ENCODE results near the gene C11orf91. TPM values are rescaled to one million over a fixed set of nuclear protein-coding genes. Genes with fewer than 3 reads are reported as not detected.

C11orf91 gene
- total and polyA plus RNA-seq, 4 donors, result not detected

DNA sequence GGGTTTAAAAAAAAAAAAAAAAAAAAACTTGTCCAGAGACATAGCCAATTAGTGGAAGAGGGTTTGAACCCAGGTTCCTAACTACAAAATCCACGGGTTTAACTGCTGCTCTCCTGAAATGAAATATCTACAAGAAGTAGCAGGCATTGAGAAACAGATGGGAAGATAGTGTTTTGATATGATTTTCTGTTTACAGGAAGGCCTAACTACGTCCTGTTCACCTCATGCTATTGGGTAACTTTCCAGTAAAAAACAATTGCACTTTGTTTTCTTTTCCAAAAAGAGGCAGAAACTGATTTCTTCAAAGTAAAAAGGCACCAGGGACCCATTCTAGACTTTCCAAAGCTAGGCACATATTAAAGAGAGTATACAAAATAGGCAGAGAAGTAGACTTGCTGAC, 5.9 kb upstream of the C11orf91 start:
- Histone ChIP-seq H3K27me3 (ENCODE audit: control insufficient read depth in 4 of 4, insufficient read depth in 4 of 4, low read length in 3 of 4) (no peaks in the 10 kb centered on the region), H3K9ac (ENCODE audit: low read depth in 1 of 2, low read length in 2 of 2) (no peak overlapping the region), H3K4me1 (ENCODE audit: control insufficient read depth in 4 of 4, insufficient read depth in 4 of 4, low read length in 3 of 4) (peaks cover 5 to 14% (median 10%) of the 10 kb centered on the region in 4 donors), H3K36me3 (ENCODE audit: control insufficient read depth in 4 of 4, insufficient read depth in 3 of 4, low read depth in 1 of 4, low read length in 3 of 4) (peaks cover 4 to 22% (median 16%) of the 10 kb centered on the region in 4 donors), H3K9me3 (ENCODE audit: control insufficient read depth in 4 of 4, low read length in 3 of 4) (no peaks in the 10 kb centered on the region), H3K27ac (ENCODE audit: low read depth in 1 of 2, low read length in 2 of 2) (peak overlapping the region; percentile 51 to 79), H3K4me3 (ENCODE audit: low read depth in 1 of 3, low read length in 3 of 3) (no peak overlapping the region)
- DNase-seq (ENCODE audit: low spot score), result no peak
- TF ChIP-seq HNF4A (conservative IDR thresholded peaks at IDR 0.05) (no peak), FOXA2 (IDR thresholded peaks at IDR 0.05) (peak; percentile 9), YY1 (IDR thresholded peaks at IDR 0.05) (peak; percentile 41), RXRA (IDR thresholded peaks at IDR 0.05) (peak in 1 of 2 donors; percentile 63), FOXA1 (IDR thresholded peaks at IDR 0.05) (no peak)
- TF ChIP-seq, protein P1, sequence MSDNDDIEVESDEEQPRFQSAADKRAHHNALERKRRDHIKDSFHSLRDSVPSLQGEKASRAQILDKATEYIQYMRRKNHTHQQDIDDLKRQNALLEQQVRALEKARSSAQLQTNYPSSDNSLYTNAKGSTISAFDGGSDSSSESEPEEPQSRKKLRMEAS (IDR thresholded peaks at IDR 0.05), result peak; percentile 39
- 9% methylated on average over 2 of the region's 2 CpGs for WGBS

DNA sequence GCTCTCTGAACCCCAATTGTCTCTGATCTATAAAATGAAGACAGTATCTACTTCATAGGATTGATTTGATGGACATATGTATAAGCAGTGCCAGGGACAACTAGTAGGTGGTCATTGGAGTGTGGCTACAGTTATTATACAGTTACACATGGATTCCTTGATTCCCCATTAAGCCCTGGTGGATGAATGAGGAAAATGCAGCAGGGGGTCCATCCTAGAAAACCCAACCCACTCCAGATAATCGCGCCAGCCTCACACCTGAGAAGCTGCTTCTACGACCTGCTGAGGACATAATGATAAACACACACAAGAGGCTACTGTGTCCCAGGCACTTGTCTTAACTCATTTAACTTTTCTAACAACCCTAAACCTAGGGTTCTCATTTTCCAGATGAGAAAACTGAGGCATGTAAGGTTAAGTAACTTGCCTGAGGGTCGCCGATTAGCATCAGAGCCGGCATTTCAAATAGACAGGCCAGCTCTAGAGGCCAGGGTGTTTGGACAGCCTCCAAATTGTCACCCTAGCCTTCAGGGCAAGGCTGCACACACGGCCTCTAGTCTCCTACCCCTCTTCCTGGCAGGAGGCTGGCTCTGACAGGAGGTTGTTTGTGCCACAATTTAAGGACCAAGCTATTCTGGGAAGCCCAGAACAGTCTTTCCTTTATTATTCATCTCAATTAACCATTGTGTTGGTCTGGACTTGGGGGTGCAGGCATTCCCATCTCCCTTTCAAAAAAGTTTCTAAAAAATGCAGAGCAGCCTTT, 3.8 kb upstream of the C11orf91 start:
- 86% methylated on average over 7 of the region's 7 CpGs for WGBS
- no peak for DNase-seq (ENCODE audit: low spot score)
- no peak overlapping the region for H3K9ac ChIP-seq (ENCODE audit: low read depth in 1 of 2, low read length in 2 of 2)
- peaks cover 9 to 21% (median 18%) of the 10 kb centered on the region in 4 donors for H3K4me1 ChIP-seq (ENCODE audit: control insufficient read depth in 4 of 4, insufficient read depth in 4 of 4, low read length in 3 of 4)
- peak overlapping the region; percentile 13 to 40 for H3K27ac ChIP-seq (ENCODE audit: low read depth in 1 of 2, low read length in 2 of 2)
- H3K27me3 ChIP-seq (ENCODE audit: control insufficient read depth in 4 of 4, insufficient read depth in 4 of 4, low read length in 3 of 4), result no peaks in the 10 kb centered on the region
- no peak overlapping the region for H3K4me3 ChIP-seq (ENCODE audit: low read depth in 1 of 3, low read length in 3 of 3)
- no peaks in the 10 kb centered on the region for H3K9me3 ChIP-seq (ENCODE audit: control insufficient read depth in 4 of 4, low read length in 3 of 4)
- peaks cover 0 to 11% (median 7%) of the 10 kb centered on the region in 4 donors for H3K36me3 ChIP-seq (ENCODE audit: control insufficient read depth in 4 of 4, insufficient read depth in 3 of 4, low read depth in 1 of 4, low read length in 3 of 4)
- TF ChIP-seq NR2F2 (IDR thresholded peaks at IDR 0.05), result no peak
- TF ChIP-seq, protein P2, sequence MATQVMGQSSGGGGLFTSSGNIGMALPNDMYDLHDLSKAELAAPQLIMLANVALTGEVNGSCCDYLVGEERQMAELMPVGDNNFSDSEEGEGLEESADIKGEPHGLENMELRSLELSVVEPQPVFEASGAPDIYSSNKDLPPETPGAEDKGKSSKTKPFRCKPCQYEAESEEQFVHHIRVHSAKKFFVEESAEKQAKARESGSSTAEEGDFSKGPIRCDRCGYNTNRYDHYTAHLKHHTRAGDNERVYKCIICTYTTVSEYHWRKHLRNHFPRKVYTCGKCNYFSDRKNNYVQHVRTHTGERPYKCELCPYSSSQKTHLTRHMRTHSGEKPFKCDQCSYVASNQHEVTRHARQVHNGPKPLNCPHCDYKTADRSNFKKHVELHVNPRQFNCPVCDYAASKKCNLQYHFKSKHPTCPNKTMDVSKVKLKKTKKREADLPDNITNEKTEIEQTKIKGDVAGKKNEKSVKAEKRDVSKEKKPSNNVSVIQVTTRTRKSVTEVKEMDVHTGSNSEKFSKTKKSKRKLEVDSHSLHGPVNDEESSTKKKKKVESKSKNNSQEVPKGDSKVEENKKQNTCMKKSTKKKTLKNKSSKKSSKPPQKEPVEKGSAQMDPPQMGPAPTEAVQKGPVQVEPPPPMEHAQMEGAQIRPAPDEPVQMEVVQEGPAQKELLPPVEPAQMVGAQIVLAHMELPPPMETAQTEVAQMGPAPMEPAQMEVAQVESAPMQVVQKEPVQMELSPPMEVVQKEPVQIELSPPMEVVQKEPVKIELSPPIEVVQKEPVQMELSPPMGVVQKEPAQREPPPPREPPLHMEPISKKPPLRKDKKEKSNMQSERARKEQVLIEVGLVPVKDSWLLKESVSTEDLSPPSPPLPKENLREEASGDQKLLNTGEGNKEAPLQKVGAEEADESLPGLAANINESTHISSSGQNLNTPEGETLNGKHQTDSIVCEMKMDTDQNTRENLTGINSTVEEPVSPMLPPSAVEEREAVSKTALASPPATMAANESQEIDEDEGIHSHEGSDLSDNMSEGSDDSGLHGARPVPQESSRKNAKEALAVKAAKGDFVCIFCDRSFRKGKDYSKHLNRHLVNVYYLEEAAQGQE (IDR thresholded peaks at IDR 0.05), result no peak

DNA sequence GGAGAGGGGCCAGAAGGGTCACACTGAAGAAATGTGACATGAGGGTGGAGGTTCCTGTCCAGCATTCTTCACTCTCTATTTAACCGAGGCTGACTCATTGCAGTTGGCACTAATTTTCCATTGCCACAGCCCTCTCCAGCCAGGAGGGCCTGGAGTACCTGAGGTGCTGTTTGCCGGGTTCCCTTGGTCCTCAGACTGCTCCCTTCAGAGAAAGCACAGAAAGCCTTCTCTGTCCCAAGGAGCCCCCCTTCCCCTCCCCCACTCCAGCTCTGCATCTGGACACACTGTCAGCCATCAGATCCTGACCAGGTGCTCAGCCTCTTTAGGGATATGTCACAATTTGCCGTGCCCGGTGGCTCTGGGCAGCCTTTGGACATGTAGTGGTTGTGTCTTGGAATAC, 3.2 kb upstream of the C11orf91 start:
- Histone ChIP-seq H3K4me3 (ENCODE audit: low read depth in 1 of 3, low read length in 3 of 3) (no peak overlapping the region), H3K36me3 (ENCODE audit: control insufficient read depth in 4 of 4, insufficient read depth in 3 of 4, low read depth in 1 of 4, low read length in 3 of 4) (peaks cover 0 to 6% (median 1%) of the 10 kb centered on the region in 4 donors), H3K27me3 (ENCODE audit: control insufficient read depth in 4 of 4, insufficient read depth in 4 of 4, low read length in 3 of 4) (no peaks in the 10 kb centered on the region), H3K27ac (ENCODE audit: low read depth in 1 of 2, low read length in 2 of 2) (peak overlapping the region; percentile 13 to 40), H3K4me1 (ENCODE audit: control insufficient read depth in 4 of 4, insufficient read depth in 4 of 4, low read length in 3 of 4) (peaks cover 9 to 21% (median 18%) of the 10 kb centered on the region in 4 donors), H3K9me3 (ENCODE audit: control insufficient read depth in 4 of 4, low read length in 3 of 4) (no peaks in the 10 kb centered on the region), H3K9ac (ENCODE audit: low read depth in 1 of 2, low read length in 2 of 2) (no peak overlapping the region)
- WGBS, result 75% methylated on average over 4 of the region's 4 CpGs
- DNase-seq (ENCODE audit: low spot score), result peak; percentile 26
- TF ChIP-seq, protein P3, sequence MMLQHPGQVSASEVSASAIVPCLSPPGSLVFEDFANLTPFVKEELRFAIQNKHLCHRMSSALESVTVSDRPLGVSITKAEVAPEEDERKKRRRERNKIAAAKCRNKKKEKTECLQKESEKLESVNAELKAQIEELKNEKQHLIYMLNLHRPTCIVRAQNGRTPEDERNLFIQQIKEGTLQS (IDR thresholded peaks at IDR 0.05), result no peak
- TF ChIP-seq JUND (IDR thresholded peaks at IDR 0.05), result peak in 1 of 2 donors; percentile 34

Measured in liver (tissue), 9 donors.